HepG2 (cell line): ENCODE data around the gene LYRM4. TPM values are rescaled to one million over a fixed set of nuclear protein-coding genes. Genes with fewer than 3 reads are reported as not detected.
A peak's percentile ranks its signal among the peaks of the same experiment; 100 is the strongest.

Experiments
- ATF1 ChIP-seq: IDR thresholded peaks from 2 replicates; pipeline ENCODE4 v1.6.1; 2016; ENCODE audit warnings: mild to moderate bottlenecking, control low read depth
- CCDC6 ChIP-seq: sonication (generic); formaldehyde crosslinking; IDR thresholded peaks from 2 replicates; pipeline ENCODE4 v1.8.1; 2022; ENCODE audit warnings: mild to moderate bottlenecking, missing genetic modification reagents, moderate library complexity
- FOXJ3 ChIP-seq: sonication (generic); formaldehyde crosslinking; IDR thresholded peaks from 2 replicates; pipeline ENCODE4 v1.4.0; 2020; ENCODE audit warnings: missing genetic modification reagents, mild to moderate bottlenecking, borderline replicate concordance
- KLF16 ChIP-seq, 2 experiments: sonication (generic) in 1 of 2; formaldehyde crosslinking in 1 of 2; IDR thresholded peaks; 2 replicates each; pipeline versions ENCODE4 v1.6.1 to v1.8.0; 2016 to 2023; ENCODE audit warnings: missing genetic modification reagents in 2 of 2, missing compliant biosample characterization in 1 of 2
- MAFK ChIP-seq, 2 experiments: IDR thresholded peaks in 1 of 2; conservative IDR thresholded peaks in 1 of 2; 2 replicates each; pipeline ENCODE4 v1.6.1; 2011; ENCODE audit warnings: improper control_type of control experiment in 2 of 2, low read length in 2 of 2
- NR2F6 ChIP-seq, 2 experiments: IDR thresholded peaks; 2 replicates each; pipeline ENCODE4 v1.6.1; 2016; ENCODE audit warnings: antibody characterized with exemption in 1 of 2, mild to moderate bottlenecking in 1 of 2
- RCOR2 ChIP-seq: IDR thresholded peaks from 2 replicates; pipeline ENCODE4 v1.6.1; 2016; ENCODE audit warnings: missing biosample characterization, missing genetic modification reagents
- SALL2 ChIP-seq: sonication (generic); formaldehyde crosslinking; IDR thresholded peaks from 2 replicates; pipeline ENCODE4 v1.8.1; 2023; ENCODE audit warnings: mild to moderate bottlenecking, missing genetic modification reagents, inconsistent platforms
- TGIF2 ChIP-seq: IDR thresholded peaks from 2 replicates; pipeline ENCODE4 v1.6.1; 2016; ENCODE audit warnings: control low read depth, missing compliant biosample characterization
- ZBTB1 ChIP-seq: sonication (generic); formaldehyde crosslinking; IDR thresholded peaks from 2 replicates; pipeline ENCODE4 v1.4.0; 2020; ENCODE audit warnings: missing genetic modification reagents, borderline replicate concordance
- ZBTB8A ChIP-seq: sonication (generic); formaldehyde crosslinking; IDR thresholded peaks from 2 replicates; pipeline ENCODE4 v1.4.0; 2020; ENCODE audit warnings: mild to moderate bottlenecking, low read depth, missing genetic modification reagents, borderline replicate concordance
- ZNF121 ChIP-seq: sonication (generic); formaldehyde crosslinking; IDR thresholded peaks from 2 replicates; pipeline ENCODE4 v1.5.0; 2020; ENCODE audit warnings: mild to moderate bottlenecking, missing genetic modification reagents
- ZNF501 ChIP-seq: sonication (generic); formaldehyde crosslinking; IDR thresholded peaks from 2 replicates; pipeline ENCODE4 v1.5.1; 2020; ENCODE audit warnings: mild to moderate bottlenecking, moderate library complexity, missing genetic modification reagents
- polyA plus RNA-seq, 8 experiments: library from polyadenylated mRNA; depleted of rRNA in 3 of 8; stranded (reverse) in 7 of 8; unstranded in 1 of 8; fragments of >200 nt; fragmentation: Illumina TruSeq in 4 of 8; extraction: Trizol in 4 of 8; gene quantifications; 2 replicates each; pipeline versions ENCODE4 v1.2.1 to v1.2.3, GENCODE V29; 2011 to 2016; ENCODE audit warnings: low read depth in 4 of 8, missing spikeins in 1 of 8, mixed read lengths in 1 of 8; ENCODE audit not compliant: insufficient read depth in 1 of 8
- total RNA-seq, 5 experiments: library from RNA; depleted of rRNA; stranded (reverse); fragments of >200 nt; fragmentation: Illumina TruSeq; extraction: Trizol; gene quantifications; 2 replicates each; pipeline ENCODE4 v1.2.3, GENCODE V29; 2016; ENCODE audit warnings: low read depth in 1 of 5
- TF ChIP-seq, protein P1 (sequence below): IDR thresholded peaks from 2 replicates; pipeline ENCODE4 v1.6.1; 2016; ENCODE audit warnings: low read depth
- TF ChIP-seq, protein P2 (sequence below): sonication (generic); formaldehyde crosslinking; IDR thresholded peaks from 2 replicates; pipeline ENCODE4 v1.8.0; 2022; ENCODE audit warnings: missing genetic modification reagents, mild to moderate bottlenecking, borderline replicate concordance
- TF ChIP-seq, protein P3 (sequence below): sonication (generic); formaldehyde crosslinking; IDR thresholded peaks from 2 replicates; pipeline ENCODE4 v1.8.0; 2023; ENCODE audit warnings: mild to moderate bottlenecking, missing genetic modification reagents
- TF ChIP-seq, protein P4 (sequence below): sonication (generic); formaldehyde crosslinking; IDR thresholded peaks from 2 replicates; pipeline ENCODE4 v1.4.0; 2020; ENCODE audit warnings: mild to moderate bottlenecking, missing genetic modification reagents
- TF ChIP-seq, protein P5 (sequence below): IDR thresholded peaks from 2 replicates; pipeline ENCODE4 v1.6.1; 2016; ENCODE audit warnings: mild to moderate bottlenecking, missing biosample characterization, missing genetic modification reagents
- TF ChIP-seq, protein P6 (sequence below): sonication (generic); formaldehyde crosslinking; IDR thresholded peaks from 2 replicates; pipeline ENCODE4 v1.8.0; 2022; ENCODE audit warnings: missing genetic modification reagents, mild to moderate bottlenecking, moderate library complexity, borderline replicate concordance
- TF ChIP-seq, protein P7 (sequence below): sonication (generic); formaldehyde crosslinking; IDR thresholded peaks from 2 replicates; pipeline ENCODE4 v1.8.1; 2023; ENCODE audit warnings: missing genetic modification reagents, mild to moderate bottlenecking, borderline replicate concordance

The LYRM4 gene
- total and polyA plus RNA-seq, 2 of the 13 experiments (the other 11 are each of a cell fraction or from before 2014, with no cell fraction given): 64.6 to 67.5 TPM

DNA sequence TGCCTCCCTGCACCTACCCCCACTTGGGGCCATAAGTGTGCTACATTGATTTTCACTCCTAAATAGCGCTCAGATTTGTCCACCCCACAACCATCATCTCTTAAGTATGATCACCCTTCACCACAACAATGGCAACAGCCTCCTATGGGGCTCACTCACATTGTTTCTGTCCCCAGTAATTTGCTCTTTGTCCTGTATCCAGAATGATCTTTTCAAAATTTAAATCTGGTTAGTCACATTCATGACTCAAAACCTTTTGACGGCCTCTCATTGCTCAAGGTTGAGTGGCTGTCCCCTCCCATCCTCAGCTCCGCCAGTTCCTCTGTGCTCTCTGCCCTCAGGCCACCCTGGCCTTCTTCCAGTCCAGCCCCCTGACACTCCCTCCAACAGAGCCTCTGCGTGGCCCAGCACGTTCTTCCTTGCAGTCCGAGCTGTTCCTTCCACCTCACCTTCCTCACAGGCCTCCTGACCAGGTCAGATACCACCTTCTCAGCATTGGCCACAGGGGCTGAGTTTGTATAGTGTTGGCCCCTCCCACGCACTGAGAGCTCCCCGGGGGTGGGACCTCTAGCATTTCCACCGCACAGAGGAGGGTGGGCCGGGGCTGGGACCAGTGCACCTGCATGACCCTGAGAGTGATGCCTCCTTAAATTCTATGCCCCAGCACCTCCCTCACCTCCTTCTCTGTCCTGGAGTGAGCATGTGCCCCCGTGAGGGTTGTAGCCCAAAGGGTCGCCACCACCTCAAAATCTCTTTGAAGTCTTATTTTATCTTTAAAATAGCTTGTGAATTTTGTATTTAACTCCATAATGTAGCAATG is 178.1 kb downstream of the LYRM4 start (continued):
- TF ChIP-seq, protein P1, sequence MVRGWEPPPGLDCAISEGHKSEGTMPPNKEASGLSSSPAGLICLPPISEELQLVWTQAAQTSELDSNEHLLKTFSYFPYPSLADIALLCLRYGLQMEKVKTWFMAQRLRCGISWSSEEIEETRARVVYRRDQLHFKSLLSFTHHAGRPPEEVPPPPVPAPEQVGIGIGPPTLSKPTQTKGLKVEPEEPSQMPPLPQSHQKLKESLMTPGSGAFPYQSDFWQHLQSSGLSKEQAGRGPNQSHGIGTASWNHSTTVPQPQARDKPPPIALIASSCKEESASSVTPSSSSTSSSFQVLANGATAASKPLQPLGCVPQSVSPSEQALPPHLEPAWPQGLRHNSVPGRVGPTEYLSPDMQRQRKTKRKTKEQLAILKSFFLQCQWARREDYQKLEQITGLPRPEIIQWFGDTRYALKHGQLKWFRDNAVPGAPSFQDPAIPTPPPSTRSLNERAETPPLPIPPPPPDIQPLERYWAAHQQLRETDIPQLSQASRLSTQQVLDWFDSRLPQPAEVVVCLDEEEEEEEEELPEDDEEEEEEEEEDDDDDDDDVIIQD (CRISPR knock-in tag): 0 out of 2 replicates have a peak, but pooled peaks have one; percentile 13
- TF ChIP-seq MAFK (conservative IDR thresholded peaks at IDR 0.05 in 1 of 2, IDR thresholded peaks at IDR 0.05 in 1 of 2; ENCODE audit: low read length in 2 of 2) (no peak), TGIF2 (CRISPR knock-in tag) (no peak), FOXJ3 (CRISPR knock-in tag) (no peak), ZNF501 (peak; percentile 80), ZNF121 (CRISPR knock-in tag) (peak; percentile 32; the same call in 1 of the 2 replicates), SALL2 (CRISPR knock-in tag) (0 out of 2 replicates have a peak, but pooled peaks have one; percentile 49), NR2F6 (IDR thresholded peaks at IDR 0.05) (peak; percentile 43), NR2F6 (CRISPR knock-in tag; IDR thresholded peaks at IDR 0.05) (peak; percentile 71), CCDC6 (CRISPR knock-in tag) (0 out of 2 replicates have a peak, but pooled peaks have one; percentile 36), ZBTB8A (CRISPR knock-in tag) (no peak), RCOR2 (CRISPR knock-in tag) (peak; percentile 69; the same call in 1 of the 2 replicates), KLF16 (CRISPR knock-in tag; IDR thresholded peaks at IDR 0.05) (0 out of 4 replicates have a peak, but pooled peaks of 1 of the 2 experiments have one; percentile 55), ZBTB1 (CRISPR knock-in tag) (no peak; the same call in 1 of the 2 replicates), ATF1 (CRISPR knock-in tag) (0 out of 2 replicates have a peak, but pooled peaks have one; percentile 44)
- TF ChIP-seq, protein P2, sequence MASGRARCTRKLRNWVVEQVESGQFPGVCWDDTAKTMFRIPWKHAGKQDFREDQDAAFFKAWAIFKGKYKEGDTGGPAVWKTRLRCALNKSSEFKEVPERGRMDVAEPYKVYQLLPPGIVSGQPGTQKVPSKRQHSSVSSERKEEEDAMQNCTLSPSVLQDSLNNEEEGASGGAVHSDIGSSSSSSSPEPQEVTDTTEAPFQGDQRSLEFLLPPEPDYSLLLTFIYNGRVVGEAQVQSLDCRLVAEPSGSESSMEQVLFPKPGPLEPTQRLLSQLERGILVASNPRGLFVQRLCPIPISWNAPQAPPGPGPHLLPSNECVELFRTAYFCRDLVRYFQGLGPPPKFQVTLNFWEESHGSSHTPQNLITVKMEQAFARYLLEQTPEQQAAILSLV (CRISPR knock-in tag): 0 out of 2 replicates have a peak, but pooled peaks have one; percentile 36
- TF ChIP-seq, protein P3, sequence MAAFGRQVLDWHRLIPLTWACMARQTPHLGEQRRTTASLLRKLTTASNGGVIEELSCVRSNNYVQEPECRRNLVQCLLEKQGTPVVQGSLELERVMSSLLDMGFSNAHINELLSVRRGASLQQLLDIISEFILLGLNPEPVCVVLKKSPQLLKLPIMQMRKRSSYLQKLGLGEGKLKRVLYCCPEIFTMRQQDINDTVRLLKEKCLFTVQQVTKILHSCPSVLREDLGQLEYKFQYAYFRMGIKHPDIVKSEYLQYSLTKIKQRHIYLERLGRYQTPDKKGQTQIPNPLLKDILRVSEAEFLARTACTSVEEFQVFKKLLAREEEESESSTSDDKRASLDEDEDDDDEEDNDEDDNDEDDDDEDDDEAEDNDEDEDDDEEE (CRISPR knock-in tag): no peak
- TF ChIP-seq, protein P4, sequence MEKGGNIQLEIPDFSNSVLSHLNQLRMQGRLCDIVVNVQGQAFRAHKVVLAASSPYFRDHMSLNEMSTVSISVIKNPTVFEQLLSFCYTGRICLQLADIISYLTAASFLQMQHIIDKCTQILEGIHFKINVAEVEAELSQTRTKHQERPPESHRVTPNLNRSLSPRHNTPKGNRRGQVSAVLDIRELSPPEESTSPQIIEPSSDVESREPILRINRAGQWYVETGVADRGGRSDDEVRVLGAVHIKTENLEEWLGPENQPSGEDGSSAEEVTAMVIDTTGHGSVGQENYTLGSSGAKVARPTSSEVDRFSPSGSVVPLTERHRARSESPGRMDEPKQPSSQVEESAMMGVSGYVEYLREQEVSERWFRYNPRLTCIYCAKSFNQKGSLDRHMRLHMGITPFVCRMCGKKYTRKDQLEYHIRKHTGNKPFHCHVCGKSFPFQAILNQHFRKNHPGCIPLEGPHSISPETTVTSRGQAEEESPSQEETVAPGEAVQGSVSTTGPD (CRISPR knock-in tag): no peak
- TF ChIP-seq, protein P5, sequence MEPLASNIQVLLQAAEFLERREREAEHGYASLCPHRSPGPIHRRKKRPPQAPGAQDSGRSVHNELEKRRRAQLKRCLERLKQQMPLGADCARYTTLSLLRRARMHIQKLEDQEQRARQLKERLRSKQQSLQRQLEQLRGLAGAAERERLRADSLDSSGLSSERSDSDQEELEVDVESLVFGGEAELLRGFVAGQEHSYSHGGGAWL (CRISPR knock-in tag): 0 out of 2 replicates have a peak, but pooled peaks have one; percentile 26
- TF ChIP-seq, protein P6, sequence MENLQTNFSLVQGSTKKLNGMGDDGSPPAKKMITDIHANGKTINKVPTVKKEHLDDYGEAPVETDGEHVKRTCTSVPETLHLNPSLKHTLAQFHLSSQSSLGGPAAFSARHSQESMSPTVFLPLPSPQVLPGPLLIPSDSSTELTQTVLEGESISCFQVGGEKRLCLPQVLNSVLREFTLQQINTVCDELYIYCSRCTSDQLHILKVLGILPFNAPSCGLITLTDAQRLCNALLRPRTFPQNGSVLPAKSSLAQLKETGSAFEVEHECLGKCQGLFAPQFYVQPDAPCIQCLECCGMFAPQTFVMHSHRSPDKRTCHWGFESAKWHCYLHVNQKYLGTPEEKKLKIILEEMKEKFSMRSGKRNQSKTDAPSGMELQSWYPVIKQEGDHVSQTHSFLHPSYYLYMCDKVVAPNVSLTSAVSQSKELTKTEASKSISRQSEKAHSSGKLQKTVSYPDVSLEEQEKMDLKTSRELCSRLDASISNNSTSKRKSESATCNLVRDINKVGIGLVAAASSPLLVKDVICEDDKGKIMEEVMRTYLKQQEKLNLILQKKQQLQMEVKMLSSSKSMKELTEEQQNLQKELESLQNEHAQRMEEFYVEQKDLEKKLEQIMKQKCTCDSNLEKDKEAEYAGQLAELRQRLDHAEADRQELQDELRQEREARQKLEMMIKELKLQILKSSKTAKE (CRISPR knock-in tag): peak; percentile 70; the same call in 1 of the 2 replicates
- TF ChIP-seq, protein P7, sequence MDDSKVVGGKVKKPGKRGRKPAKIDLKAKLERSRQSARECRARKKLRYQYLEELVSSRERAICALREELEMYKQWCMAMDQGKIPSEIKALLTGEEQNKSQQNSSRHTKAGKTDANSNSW (CRISPR knock-in tag): no peak
